ENCODE results near the gene MMRN2.

MMRN2 gene

GRCh38 chr10:86889997-86890396, 67.4 kb downstream of the MMRN2 start:
- no peaks in the 10 kb centered on the region for H3K9me3 ChIP-seq (ENCODE audit: insufficient read depth, low read depth, low read length)
- no peaks in the 10 kb centered on the region for H3K27me3 ChIP-seq (ENCODE audit: insufficient read depth, low read length)
- peaks cover 55% of the 10 kb centered on the region for H3K36me3 ChIP-seq (ENCODE audit: insufficient read depth, low read depth, low read length)
- H3K4me3 ChIP-seq (ENCODE audit: low read length): no peak overlapping the region
- H3K9ac ChIP-seq (ENCODE audit: low read depth, low read length): no peak overlapping the region
- no peaks in the 10 kb centered on the region for H3K4me1 ChIP-seq (ENCODE audit: insufficient read depth, low read length)
- H3K27ac ChIP-seq (ENCODE audit: low read length): no peak overlapping the region

GRCh38 chr10:86888585-86889381, 68.6 kb downstream of the MMRN2 start:
- H3K9ac ChIP-seq (ENCODE audit: low read depth, low read length): no peak overlapping the region
- no peaks in the 10 kb centered on the region for H3K9me3 ChIP-seq (ENCODE audit: insufficient read depth, low read depth, low read length)
- H3K27ac ChIP-seq (ENCODE audit: low read length): no peak overlapping the region
- H3K27me3 ChIP-seq (ENCODE audit: insufficient read depth, low read length): no peaks in the 10 kb centered on the region
- no peaks in the 10 kb centered on the region for H3K4me1 ChIP-seq (ENCODE audit: insufficient read depth, low read length)
- no peak overlapping the region for H3K4me3 ChIP-seq (ENCODE audit: low read length)
- H3K36me3 ChIP-seq (ENCODE audit: insufficient read depth, low read depth, low read length): peaks cover 43% of the 10 kb centered on the region
